B cell (primary cell): ENCODE data around the gene SPSB3. TPM values are rescaled to one million over a fixed set of nuclear protein-coding genes. Genes with fewer than 3 reads are reported as not detected.

Source experiments
- ATAC-seq: fragments of 200-7000 bp; cut with Tn5 transposase; one replicate; pipeline ENCODE4 v1.10.0; 2021; ENCODE audit warnings: low read depth, mild to moderate bottlenecking, moderate number of reproducible peaks, moderate library complexity
- CTCF ChIA-PET: fragments of 350-600 bp; sonication (Branson Sonifier 250); formaldehyde crosslinking; loops from one replicate; lab custom pipeline; 2021; ENCODE audit warnings: antibody characterized with exemption, inconsistent platforms; lab: Charles Lee
- POLR2A ChIA-PET: fragments of 350-600 bp; sonication (Branson Sonifier 250); formaldehyde crosslinking; loops from one replicate; lab custom pipeline; 2021; ENCODE audit warnings: antibody characterized with exemption; lab: Charles Lee
- DNase-seq: peaks from one replicate; pipeline ENCODE4 v3.0.0; 2013
- H2AFZ ChIP-seq: 2 replicates; pipeline ENCODE4 v1.6.1; 2012; ENCODE audit warnings: mild to moderate bottlenecking, low read depth, low read length; ENCODE audit not compliant: insufficient read depth, poor library complexity, severe bottlenecking
- H3K27ac ChIP-seq, 2 donors: 1 replicate in 1 of 2; 2 replicates in 1 of 2; pipeline ENCODE4 v1.5.1; 2012 to 2013; ENCODE audit warnings: low read length in 2 of 2, mild to moderate bottlenecking in 2 of 2, moderate library complexity in 1 of 2
- H3K27me3 ChIP-seq, 4 experiments: fragments of 200-600 bp in 1 of 4; sonication (generic) in 1 of 4; replicated peaks in 1 of 4; 1 replicate in 2 of 4; 2 replicates in 2 of 4; pipeline versions ENCODE4 v1.6.1 to v1.7.0; 2013 to 2016; ENCODE audit warnings: low read length in 3 of 4, mild to moderate bottlenecking in 2 of 4, mixed read lengths in 1 of 4, moderate library complexity in 1 of 4; ENCODE audit not compliant: insufficient read depth in 4 of 4, control insufficient read depth in 3 of 4; ENCODE audit errors: control extremely low read depth in 1 of 4
- H3K36me3 ChIP-seq, 2 experiments: replicated peaks in 1 of 2; 1 replicate in 1 of 2; 2 replicates in 1 of 2; pipeline versions ENCODE4 v1.6.1 to v1.7.1; 2013; ENCODE audit warnings: low read length in 1 of 2; ENCODE audit not compliant: insufficient read depth in 2 of 2, control insufficient read depth in 1 of 2; ENCODE audit errors: control extremely low read depth in 1 of 2, extremely low read depth in 1 of 2
- H3K4me1 ChIP-seq, 2 donors: fragments of 200-600 bp in 1 of 2; sonication (generic) in 1 of 2; 1 replicate in 1 of 2; 2 replicates in 1 of 2; pipeline versions ENCODE4 v1.5.1 to v1.6.1; 2013 to 2017; ENCODE audit warnings: low read length in 2 of 2; ENCODE audit not compliant: control insufficient read depth in 2 of 2, insufficient read depth in 2 of 2
- H3K4me2 ChIP-seq: replicated peaks from 2 replicates; pipeline ENCODE3; 2012; ENCODE audit warnings: mild to moderate bottlenecking, low read depth, low read length; ENCODE audit not compliant: poor library complexity, severe bottlenecking
- H3K4me3 ChIP-seq, 5 experiments: fragments of 200-600 bp in 1 of 5; sonication (generic) in 1 of 5; 1 replicate in 3 of 5; 2 replicates in 2 of 5; pipeline versions ENCODE4 v1.5.1 to v1.7.0; 2011 to 2016; ENCODE audit warnings: low read length in 4 of 5, mild to moderate bottlenecking in 4 of 5, low read depth in 2 of 5, control low read depth in 1 of 5, moderate library complexity in 1 of 5; ENCODE audit not compliant: insufficient read depth in 1 of 5; ENCODE audit errors: control extremely low read depth in 1 of 5, extremely low read depth in 1 of 5
- H3K79me2 ChIP-seq: fragments of 200-600 bp; sonication (generic); one replicate; pipeline ENCODE4 v1.6.0; 2016; ENCODE audit warnings: low read length; ENCODE audit not compliant: control insufficient read depth, insufficient read depth
- H3K9ac ChIP-seq: fragments of 200-600 bp; sonication (generic); 2 replicates; pipeline ENCODE4 v1.6.1; 2017; ENCODE audit warnings: mild to moderate bottlenecking, low read length, moderate library complexity
- H3K9me3 ChIP-seq, 3 donors: one replicate each; pipeline versions ENCODE4 v1.6.1 to v1.7.1; 2013; ENCODE audit warnings: low read length in 2 of 3; ENCODE audit not compliant: control insufficient read depth in 2 of 3, insufficient read depth in 1 of 3; ENCODE audit errors: control extremely low read depth in 1 of 3
- H4K20me1 ChIP-seq: 2 replicates; pipeline ENCODE4 v1.6.0; 2012; ENCODE audit warnings: mild to moderate bottlenecking, low read length; ENCODE audit not compliant: insufficient read depth, control insufficient read depth, poor library complexity, severe bottlenecking
- H3K27ac Mint-ChIP-seq: one replicate; pipeline ENCODE4 v1.8.0; 2021; ENCODE audit warnings: mixed read lengths
- H3K27me3 Mint-ChIP-seq: one replicate; pipeline ENCODE4 v1.8.0; 2021; ENCODE audit warnings: mixed read lengths
- H3K4me1 Mint-ChIP-seq: one replicate; pipeline ENCODE4 v1.8.0; 2021; ENCODE audit warnings: mixed read lengths
- H3K4me3 Mint-ChIP-seq: one replicate; pipeline ENCODE4 v1.8.0; 2021; ENCODE audit warnings: mixed read lengths
- H3K9me3 Mint-ChIP-seq: one replicate; pipeline ENCODE4 v1.8.0; 2022; ENCODE audit warnings: mixed read lengths; ENCODE audit not compliant: insufficient read depth
- EZH2 ChIP-seq: IDR thresholded peaks from 2 replicates; pipeline ENCODE4 v1.6.1; 2012; ENCODE audit warnings: borderline replicate concordance, low read depth, mild to moderate bottlenecking, moderate library complexity, low read length; ENCODE audit not compliant: insufficient read depth, poor library complexity, severe bottlenecking
- WGBS: methylation state at CpG from one replicate; pipeline ENCODE4 v1.1.5; 2013; ENCODE audit warnings: missing lambda C conversion rate; ENCODE audit not compliant: insufficient coverage; 5-methylcytosine and 5-hydroxymethylcytosine counted together
- intact Hi-C: fragments of 100-400 bp; cut with micrococcal nuclease; formaldehyde crosslinking; loops from one replicate; pipeline ENCODE4 v1.10.0; 2022
- polyA plus RNA-seq: library from polyadenylated mRNA; depleted of rRNA; stranded (reverse); fragments of >200 nt; gene quantifications from 2 replicates; pipeline ENCODE4 v1.2.3, GENCODE V29; 2012
- total RNA-seq, 2 donors: library from RNA; stranded (reverse); fragments of 120-200 nt in 1 of 2; gene quantifications; 1 replicate in 1 of 2; 2 replicates in 1 of 2; pipeline versions ENCODE4 v1.2.3 to v1.2.4, GENCODE V29; 2013 to 2022
- TF ChIP-seq, protein P1 (sequence below): fragments of 200-600 bp; IDR thresholded peaks from one replicate; pipeline ENCODE4 v1.8.0; 2022; ENCODE audit warnings: antibody characterized with exemption, mild to moderate bottlenecking

Gene SPSB3
- total and polyA plus RNA-seq, 2 donors (not counting 1 experiment from before 2014, with no cell fraction given), result 91.2 to 264 TPM

DNA sequence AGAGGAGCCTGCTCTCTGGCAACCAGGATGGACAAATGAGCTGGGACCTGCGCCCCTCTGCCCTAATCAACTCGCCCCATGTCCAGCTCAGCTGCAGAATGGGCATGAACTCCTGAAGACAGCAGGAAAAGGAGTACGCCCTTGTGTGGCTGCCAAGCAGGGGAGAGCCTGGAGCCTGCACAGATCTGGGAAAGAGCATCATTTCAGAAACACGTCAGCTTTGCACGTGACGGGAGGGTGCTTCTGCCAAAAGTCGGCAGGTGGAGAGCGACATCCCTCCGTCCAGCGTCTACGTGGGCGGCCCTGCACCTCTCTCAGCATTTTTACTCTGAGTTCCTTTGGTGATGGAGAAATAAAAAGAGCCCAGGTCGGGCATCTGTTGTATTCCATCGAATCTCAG lies 29.5 kb downstream of the SPSB3 start:
- ChIA-PET CTCF (no interaction called here), POLR2A (no interaction called here)
- Histone ChIP-seq H3K9me3 (no peaks in the 10 kb centered on the region), H3K9ac (no peak overlapping the region), H3K4me3 (no peak overlapping the region), H3K27ac (no peak overlapping the region), H3K4me2 (no peak overlapping the region), H4K20me1 (peaks cover 10% of the 10 kb centered on the region), H3K4me1 (no peaks in the 10 kb centered on the region), H3K79me2 (peaks cover 6% of the 10 kb centered on the region), H3K27me3 (no peaks in the 10 kb centered on the region), H3K36me3 (peaks cover 0 to 50% of the 10 kb centered on the region in 2 experiments), H2AFZ (no peak overlapping the region)
- DNase-seq (no peak), ATAC-seq (no peak)
- intact Hi-C loops, result no loop called here
- H3K27me3 Mint-ChIP-seq, result no peaks in the 10 kb centered on the region
- WGBS, result 96% methylated on average over 12 of the region's 14 CpGs
- TF ChIP-seq, protein P1, sequence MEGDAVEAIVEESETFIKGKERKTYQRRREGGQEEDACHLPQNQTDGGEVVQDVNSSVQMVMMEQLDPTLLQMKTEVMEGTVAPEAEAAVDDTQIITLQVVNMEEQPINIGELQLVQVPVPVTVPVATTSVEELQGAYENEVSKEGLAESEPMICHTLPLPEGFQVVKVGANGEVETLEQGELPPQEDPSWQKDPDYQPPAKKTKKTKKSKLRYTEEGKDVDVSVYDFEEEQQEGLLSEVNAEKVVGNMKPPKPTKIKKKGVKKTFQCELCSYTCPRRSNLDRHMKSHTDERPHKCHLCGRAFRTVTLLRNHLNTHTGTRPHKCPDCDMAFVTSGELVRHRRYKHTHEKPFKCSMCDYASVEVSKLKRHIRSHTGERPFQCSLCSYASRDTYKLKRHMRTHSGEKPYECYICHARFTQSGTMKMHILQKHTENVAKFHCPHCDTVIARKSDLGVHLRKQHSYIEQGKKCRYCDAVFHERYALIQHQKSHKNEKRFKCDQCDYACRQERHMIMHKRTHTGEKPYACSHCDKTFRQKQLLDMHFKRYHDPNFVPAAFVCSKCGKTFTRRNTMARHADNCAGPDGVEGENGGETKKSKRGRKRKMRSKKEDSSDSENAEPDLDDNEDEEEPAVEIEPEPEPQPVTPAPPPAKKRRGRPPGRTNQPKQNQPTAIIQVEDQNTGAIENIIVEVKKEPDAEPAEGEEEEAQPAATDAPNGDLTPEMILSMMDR, result no peak
- no peak for TF ChIP-seq EZH2
- no peaks in the 10 kb centered on the region for H3K9me3 Mint-ChIP-seq
- H3K27ac Mint-ChIP-seq, result no peak overlapping the region
- no peak overlapping the region for H3K4me3 Mint-ChIP-seq
- no peaks in the 10 kb centered on the region for H3K4me1 Mint-ChIP-seq

- ATAC-seq (no peak), DNase-seq (no peak)
- 98% methylated on average over 16 of the region's 16 CpGs for WGBS
- Histone ChIP-seq H3K4me1 (no peaks in the 10 kb centered on the region), H2AFZ (no peak overlapping the region), H3K79me2 (peaks cover 15% of the 10 kb centered on the region), H3K36me3 (peaks cover 0 to 56% of the 10 kb centered on the region in 2 experiments), H3K4me2 (no peak overlapping the region), H3K27me3 (no peaks in the 10 kb centered on the region), H3K9ac (no peak overlapping the region), H3K4me3 (no peak overlapping the region), H3K27ac (no peak overlapping the region), H3K9me3 (no peaks in the 10 kb centered on the region), H4K20me1 (peaks cover 17% of the 10 kb centered on the region)
- no peak overlapping the region for H3K4me3 Mint-ChIP-seq
- no peaks in the 10 kb centered on the region for H3K27me3 Mint-ChIP-seq
- TF ChIP-seq, protein P1, result no peak
- no peak for TF ChIP-seq EZH2
- H3K9me3 Mint-ChIP-seq, result no peaks in the 10 kb centered on the region
- ChIA-PET CTCF (no interaction called here), POLR2A (no interaction called here)
- no peak overlapping the region for H3K27ac Mint-ChIP-seq
- no peaks in the 10 kb centered on the region for H3K4me1 Mint-ChIP-seq
- intact Hi-C loops, result no loop called here
These were observed 30.4 kb downstream of the SPSB3 start for GRCh38 chr16:1751946-1752345.
